Fibroblast of villous mesenchyme (primary cell): Measurements from ENCODE around the gene OXER1. TPM values are rescaled to one million over a fixed set of nuclear protein-coding genes. Genes with fewer than 3 reads are reported as not detected.

Experiments used
- DNase-seq: peaks from one replicate; pipeline ENCODE4 v3.0.0-alpha.2; 2010; ENCODE audit warnings: low read depth
- H3K4me3 ChIP-seq: 2 replicates; pipeline ENCODE4 v1.5.1; 2011; ENCODE audit warnings: low read depth, mild to moderate bottlenecking, low read length
- CTCF ChIP-seq: IDR thresholded peaks from 2 replicates; pipeline ENCODE4 v1.5.1; 2012; ENCODE audit warnings: low read depth, mild to moderate bottlenecking, low read length; ENCODE audit not compliant: insufficient read depth
- total RNA-seq: library from RNA; depleted of rRNA; stranded (reverse); fragments of >200 nt; gene quantifications from 2 replicates; pipeline ENCODE4 v1.2.3, GENCODE V29; 2012

Gene OXER1
- total RNA-seq, 1 donor, result under 0.01 TPM

- no peak for DNase-seq
- no peak for TF ChIP-seq CTCF
- no peak overlapping the region for H3K4me3 ChIP-seq
These were observed 24.9 kb upstream of the OXER1 start for GRCh38 chr2:42788882-42789281.

GRCh38 chr2:42788478-42788793 lies 24.5 kb upstream of the OXER1 start:
- no peak for TF ChIP-seq CTCF
- no peak overlapping the region for H3K4me3 ChIP-seq
- no peak for DNase-seq

- no peak for TF ChIP-seq CTCF
- no peak overlapping the region for H3K4me3 ChIP-seq
- DNase-seq, result no peak
These were observed 24.0 kb upstream of the OXER1 start for GRCh38 chr2:42787788-42788477.

- no peak for TF ChIP-seq CTCF
- no peak overlapping the region for H3K4me3 ChIP-seq
- DNase-seq, result no peak
These were observed 23.5 kb upstream of the OXER1 start for GRCh38 chr2:42787424-42787787.

- DNase-seq, result no peak
- no peak for TF ChIP-seq CTCF
- H3K4me3 ChIP-seq, result no peak overlapping the region
These were observed 22.8 kb upstream of the OXER1 start for GRCh38 chr2:42786561-42787345.

GRCh38 chr2:42784204-42784880 lies 20.4 kb upstream of the OXER1 start:
- no peak for TF ChIP-seq CTCF
- no peak for DNase-seq
- H3K4me3 ChIP-seq, result no peak overlapping the region
